Bone marrow (tissue), 2 donors: ENCODE results near the gene TAF5.
"Not testable (repeated sequence)": the region's sequence is repeated elsewhere in the genome, so short reads cannot be mapped to it uniquely, and the experiment has no call there.

Source experiments
- DNase-seq, 2 donors: peaks; one replicate each; lab custom pipeline; 2025; lab: John Stamatoyannopoulos, UW

Gene TAF5

DNA sequence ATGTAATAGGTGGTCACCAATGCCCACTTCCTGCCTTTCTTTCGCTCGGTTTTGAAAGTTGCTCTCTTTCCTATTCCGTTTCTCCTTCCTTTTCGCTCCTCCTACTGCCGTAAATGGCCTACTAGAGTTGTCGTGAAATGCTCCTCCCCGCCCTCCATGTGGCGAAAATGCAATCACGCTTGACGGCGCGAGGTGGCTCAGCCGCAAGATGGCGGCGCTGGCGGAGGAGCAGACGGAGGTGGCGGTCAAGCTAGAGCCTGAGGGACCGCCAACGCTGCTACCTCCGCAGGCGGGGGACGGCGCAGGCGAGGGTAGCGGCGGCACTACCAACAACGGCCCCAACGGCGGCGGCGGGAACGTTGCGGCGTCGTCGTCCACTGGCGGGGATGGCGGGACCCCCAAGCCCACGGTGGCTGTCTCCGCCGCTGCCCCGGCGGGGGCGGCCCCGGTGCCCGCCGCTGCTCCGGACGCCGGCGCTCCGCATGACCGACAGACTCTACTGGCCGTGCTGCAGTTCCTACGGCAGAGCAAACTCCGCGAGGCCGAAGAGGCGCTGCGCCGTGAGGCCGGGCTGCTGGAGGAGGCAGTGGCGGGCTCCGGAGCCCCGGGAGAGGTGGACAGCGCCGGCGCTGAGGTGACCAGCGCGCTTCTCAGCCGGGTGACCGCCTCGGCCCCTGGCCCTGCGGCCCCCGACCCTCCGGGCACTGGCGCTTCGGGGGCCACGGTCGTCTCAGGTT, at the start of gene TAF5:
TAF5 (plus strand) TSS at position 195 of the 737 bp plus-strand sequence; CDS start at position 209, 14 bp downstream.
- peak; percentile 54 to 98 for DNase-seq

DNA sequence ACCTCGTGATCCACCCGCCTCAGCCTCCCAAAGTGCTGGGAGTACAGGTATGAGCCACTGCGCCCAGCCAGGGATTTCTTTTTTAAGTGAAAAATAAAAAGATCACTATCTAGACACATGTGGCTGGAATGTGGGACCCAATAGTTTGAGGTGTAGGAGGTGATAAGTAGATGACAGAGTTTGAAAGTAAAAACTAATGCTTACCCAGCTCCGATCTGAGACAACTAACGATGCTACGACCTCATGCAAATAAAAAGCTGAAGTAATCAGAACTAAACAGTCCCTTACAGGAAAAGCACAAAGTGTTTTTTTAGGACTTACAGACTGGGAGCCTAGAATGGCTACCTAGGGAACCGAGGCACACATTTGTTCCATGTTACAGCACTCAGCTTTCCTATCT, 39.9 kb upstream of the TAF5 start:
- DNase-seq, result no peak

DNA sequence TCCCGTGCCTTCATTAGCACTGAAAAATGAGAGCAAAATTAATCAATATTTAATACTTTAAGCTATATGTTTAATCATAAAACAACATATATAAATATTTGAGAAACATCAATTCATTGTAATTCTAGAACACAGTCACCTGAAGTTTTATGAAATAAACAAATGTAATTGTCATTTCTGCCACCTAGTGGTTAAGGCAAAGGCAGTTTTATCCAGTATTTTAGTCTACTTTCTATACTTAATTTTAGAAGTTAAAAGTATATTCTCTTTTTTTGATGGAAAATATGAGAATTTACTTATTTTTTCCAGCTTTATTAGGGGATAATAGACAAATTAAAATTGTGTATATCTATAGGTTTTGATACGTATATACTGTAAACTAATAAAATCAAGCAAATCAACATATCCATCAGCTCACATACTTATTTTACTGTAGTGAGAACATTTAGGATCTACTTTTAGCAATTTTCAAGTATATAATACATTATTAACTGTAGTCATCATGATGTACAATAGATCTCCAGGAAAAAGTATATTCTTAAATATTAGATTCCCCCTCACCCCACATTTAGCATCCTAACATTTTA, 33.7 kb upstream of the TAF5 start:
- DNase-seq, result no peak

DNA sequence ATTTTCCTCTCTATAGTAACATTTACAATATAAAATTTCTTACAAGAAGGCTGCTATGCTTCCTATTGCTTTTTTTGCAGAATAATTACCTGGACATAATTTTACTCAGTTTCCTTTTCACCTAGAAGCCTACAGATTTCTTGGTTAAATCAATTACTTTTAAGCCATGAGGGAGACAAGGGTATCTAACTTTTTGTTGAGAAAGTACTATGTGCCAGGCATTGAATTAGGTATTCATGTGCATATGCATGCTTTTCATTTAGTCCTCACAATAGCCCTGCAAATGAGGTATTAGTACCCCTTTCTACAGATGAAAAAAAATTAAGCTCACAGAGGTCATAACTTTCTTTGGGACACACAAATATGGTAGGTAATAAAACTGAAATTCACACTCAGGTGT, 33.2 kb upstream of the TAF5 start:
- no peak for DNase-seq

DNA sequence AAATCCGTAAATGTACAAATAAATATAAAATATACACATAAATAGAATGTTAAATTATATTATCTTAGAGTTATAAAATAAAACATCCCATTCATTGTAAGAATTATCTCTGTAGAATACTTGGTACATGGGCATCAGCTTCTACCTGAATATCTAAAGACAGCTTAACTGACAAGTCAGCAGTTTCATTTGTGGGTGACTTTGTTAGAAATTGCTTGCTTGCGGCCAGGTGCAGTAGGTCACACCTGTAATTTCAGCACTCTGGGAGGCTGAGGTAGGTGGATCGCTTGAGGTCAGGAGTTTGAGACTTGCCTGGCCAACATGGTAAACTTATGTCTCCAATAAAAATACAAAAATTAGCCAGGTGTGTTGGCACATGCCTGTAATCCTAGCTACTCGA, 31.4 kb upstream of the TAF5 start:
- no peak for DNase-seq

DNA sequence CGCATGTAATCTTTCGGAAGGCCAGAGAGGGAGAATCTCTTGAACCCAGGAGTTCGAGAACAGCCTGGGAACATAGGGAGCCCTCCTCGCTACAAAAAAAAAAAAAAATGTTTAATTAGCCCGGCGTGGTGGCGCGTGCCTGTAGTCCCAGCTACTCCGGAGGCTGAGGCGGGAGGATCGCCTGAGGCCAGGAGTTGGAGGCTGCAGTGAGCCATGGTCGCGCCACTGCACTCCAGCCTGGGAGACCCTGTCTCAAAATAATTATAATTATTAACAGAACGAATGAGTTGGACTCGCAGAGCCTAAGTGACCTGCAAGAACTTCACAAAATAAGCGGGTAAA, 17.6 kb upstream of the TAF5 start:
- no peak for DNase-seq

DNA sequence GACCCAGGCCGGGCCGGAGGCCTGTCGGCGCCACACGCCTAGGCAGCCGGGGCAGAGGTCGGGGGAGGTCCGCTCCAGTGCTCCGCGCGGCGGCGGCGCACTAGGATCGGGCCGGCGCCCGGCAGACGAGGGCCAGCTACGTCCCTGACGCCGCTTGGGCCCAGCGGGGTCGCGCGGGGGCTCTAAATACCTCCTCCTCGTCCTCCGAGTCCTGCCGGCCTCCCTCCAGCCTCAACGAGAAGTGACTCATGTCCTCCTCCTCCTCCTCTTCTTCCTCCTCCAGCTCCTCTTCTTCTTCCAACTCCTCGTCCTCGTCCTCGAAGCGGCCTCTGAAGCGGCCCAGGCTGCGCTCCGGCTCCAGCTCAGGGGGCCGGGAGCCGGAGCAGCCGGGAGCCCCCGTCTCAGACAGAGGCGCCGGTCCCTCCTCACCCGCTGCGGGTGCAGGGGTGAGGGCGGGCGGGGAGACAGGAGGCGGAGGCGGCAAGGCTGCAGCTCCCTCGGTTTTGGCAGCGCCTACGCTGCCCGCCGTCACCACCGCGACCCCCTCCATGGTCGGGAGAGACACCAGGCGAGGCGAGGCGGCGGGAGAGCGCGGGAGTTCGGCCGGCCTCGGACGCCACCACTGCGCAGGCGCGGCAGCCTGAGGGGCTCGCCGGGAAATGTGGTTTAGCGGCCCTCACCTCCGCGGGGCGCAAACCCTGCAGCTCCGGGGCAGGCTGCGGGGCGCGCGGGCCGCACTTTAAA, 17.1 kb upstream of the TAF5 start, which contains the start of gene PCGF6:
PCGF6 (minus strand) TSS at position 624 of the 744 bp plus-strand sequence; CDS start at position 550, 74 bp downstream.
- peak; percentile 38 to 69 for DNase-seq

DNA sequence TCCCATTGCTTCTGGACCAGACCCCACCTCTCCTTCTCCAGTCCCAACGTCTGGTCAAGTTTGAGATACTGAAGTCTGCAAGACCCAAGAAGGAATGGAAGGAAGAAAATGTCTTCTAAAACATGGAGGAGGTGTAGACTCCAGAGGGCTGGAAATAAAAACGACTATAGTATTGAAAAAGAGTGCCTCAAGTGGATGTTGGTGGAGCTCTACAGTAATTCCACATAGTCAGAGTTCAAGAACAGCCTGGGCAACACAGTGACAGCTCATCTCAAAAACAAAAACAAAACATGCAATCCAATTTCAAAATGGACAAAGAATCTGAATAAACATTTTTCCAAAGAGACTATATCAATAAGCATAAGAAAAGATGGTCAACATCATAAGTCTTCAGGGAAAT, 14.5 kb upstream of the TAF5 start:
- no peak for DNase-seq

DNA sequence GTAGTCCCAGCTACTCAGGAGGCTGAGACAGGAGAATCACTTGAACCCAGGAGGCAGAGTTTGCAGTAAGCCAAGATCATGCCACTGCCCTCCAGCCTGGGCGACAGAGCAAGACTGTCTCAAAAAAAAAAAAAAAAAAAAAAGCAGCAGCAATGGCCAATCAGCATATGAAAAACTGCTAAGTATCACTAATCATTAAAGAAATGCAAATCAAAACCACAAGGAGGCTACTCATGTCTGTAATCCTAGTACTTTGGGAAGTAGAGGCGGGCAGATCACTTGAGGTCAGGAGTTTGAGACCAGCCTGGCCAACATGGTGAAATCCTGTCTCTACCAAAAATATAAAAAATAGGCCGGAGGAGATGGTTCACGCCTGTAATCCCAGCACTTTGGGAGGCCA, 13.2 kb upstream of the TAF5 start:
- not testable (repeated sequence) for DNase-seq

DNA sequence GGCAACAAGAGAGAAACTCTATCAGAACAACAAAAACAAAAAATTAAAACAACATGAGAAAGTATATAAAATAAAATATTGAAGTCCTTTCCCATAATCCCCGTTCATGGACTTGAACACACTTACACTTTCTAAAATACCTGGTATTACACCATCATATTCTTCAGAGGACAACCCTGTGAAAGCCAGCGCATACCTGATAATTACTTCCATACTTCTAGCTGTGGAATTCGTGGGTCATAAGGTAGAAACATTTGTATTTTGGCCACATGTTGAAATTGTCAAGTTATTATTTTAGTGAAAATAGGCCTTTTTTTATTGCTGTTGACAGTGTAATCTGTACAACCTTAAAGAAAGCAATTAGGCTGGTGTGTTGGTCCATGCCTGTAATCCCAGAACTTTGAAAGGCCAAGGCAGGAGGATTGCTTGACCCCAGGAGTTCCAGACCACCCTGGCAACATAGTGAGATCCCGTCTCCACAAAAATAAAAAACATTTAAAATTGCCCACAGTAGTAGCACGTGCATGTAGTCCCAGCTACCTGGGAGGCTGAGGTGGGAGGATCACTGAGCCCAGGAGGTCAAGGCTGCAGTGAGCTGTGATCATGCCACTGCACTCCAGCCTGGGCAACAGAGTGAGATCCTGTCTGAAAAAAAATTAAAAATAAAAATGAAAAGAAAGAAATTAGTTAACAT, 11.7 kb upstream of the TAF5 start:
- no peak for DNase-seq

DNA sequence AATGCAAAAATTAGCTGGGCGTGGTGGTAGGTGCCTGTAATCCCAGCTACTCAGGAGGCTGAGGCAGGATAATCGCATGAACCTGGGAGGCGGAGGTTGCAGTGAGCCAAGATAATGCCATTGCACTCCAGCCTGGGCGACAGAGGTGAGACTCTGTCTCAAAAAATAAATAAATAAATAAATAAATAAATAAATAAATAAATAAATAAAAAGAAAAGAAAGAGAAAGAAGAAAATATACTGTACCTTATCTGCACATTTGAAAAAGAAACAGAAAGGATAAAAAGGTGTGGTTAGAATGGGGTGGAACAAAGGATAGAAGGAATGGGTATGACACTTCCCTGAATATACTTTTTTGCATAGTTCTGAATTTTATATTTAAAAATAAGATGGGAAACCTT, 8.3 kb upstream of the TAF5 start:
- DNase-seq, result not testable (repeated sequence)

DNA sequence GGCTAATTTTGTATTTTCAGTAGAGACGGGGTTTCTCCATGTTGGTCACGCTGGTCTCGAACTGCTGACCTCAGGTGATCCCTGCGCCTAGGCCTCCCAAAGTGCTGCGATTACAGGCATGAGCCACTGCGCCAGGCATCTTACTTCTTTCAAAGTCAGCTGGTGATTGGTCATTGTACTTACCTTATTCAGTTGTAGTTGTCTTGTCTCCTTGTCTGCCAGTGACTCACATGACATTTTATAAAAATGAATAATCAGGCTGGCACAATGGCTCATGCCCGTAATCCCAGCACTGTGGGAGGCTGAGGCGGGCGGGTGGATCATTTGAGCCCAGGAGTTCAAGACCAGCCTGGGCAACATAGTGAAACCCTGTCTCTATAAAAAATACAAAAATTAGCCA, 7.0 kb upstream of the TAF5 start:
- DNase-seq, result not testable (repeated sequence)

DNA sequence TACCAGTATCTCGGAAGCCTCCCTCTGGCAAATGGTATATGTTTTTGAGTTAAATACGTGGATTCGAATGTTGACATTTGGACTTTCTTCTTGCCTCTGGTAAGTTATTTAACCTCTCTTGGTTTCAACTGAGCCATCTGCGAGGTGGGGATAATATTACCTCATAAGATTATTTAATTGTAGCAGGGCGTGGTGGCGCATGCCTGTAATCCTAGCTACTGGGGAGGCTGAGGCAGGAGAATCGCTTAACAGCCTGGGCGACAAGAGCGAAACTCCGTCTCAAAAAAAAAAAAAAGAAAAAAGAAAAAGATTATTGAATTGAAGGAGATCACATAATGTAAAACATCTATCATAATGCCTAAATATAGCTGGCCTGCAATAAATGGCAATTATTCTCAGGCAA, 396 bp upstream of the TAF5 start:
- no peak for DNase-seq

DNA sequence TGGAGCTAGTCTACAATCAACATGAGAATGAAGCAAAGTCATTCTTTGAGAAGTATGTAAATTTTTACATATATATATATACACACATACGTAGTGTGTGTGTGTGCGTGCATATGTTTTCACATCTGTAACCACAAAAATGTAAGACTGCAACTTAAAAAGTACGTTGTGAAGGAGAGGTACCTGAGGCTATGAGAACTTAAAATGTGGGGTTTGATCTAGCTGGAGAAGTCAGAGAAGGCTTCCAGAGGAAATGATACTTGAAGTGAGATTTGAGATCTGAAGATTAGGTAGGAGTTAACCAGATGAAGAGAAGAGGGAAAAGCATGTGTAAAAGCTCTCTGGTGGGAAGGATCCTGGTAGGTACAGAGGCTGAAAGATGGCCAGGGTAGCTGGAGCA, 5.8 kb downstream of the TAF5 start:
- no peak for DNase-seq

DNA sequence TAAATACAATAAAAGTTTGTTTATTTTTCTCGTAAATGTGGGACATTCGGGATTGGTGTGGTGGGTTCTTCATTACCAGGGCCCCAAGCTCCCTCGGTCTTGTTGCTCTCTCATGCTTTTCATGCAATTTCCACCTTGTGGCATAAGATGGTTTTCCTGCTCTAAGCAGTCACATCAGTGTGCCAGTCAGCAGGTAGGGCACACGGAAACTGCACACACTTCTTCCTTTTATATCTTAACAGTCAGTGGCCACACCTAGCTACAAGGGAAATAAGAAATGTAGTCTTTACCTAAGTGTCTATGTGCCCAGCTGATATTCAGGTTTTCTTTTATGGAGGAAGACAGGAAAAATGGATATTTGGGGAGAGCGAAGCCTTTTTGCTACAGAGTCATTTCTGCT, 6.5 kb downstream of the TAF5 start:
- no peak for DNase-seq

DNA sequence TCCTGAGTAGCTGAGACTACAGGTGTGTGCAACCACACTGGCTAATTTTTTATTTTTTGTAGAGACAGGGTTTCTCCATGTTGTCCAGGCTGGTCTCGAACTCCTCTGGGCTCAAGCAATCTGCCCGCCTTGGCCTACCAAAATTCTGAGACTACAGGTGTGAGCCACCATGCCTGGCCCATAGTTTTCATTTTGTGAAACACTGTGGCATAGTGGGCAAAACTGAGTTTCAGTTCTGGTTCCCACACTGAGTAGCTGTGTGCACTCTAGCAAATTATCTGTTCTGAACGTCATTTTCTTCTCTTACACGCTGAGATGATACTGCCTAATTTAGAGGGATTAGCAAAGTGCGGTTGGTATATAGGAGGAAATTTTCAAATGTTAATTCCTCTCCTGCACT, 15.0 kb downstream of the TAF5 start:
- no peak for DNase-seq

DNA sequence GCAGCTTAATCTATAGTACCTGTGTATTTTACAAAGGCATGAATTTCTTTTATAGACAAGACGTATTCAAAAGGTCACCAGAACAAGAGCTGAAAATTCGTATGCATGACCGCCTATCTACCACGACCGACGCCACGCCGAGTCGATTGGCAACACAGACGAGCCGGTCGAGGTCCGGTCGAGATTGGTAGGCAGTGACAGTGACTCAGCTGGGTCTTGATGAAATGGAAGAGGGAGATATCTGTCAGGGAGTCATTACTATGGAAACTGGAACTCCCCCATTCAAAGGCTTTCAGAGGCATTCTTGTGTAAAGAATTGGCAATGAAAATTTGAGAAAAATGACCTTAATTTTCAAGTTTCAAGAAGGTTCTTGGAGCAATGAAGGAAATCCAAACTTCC, 26.4 kb downstream of the TAF5 start:
- DNase-seq, result no peak

DNA sequence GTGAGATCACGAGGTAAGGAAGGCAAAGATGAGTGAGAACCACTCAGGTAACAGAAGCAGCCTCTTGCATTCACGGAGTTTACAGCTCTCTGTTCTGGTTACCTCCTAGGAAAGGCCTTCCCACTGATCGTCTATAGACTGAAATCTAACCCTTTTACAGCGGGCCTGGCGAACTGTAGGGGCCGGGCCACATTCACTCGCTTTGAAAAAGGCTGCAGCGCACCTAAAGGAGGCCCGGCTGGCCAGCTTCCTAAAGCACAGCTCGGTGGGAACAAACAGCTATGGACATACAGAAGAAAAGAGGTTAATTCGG, 27.9 kb downstream of the TAF5 start:
- no peak for DNase-seq

DNA sequence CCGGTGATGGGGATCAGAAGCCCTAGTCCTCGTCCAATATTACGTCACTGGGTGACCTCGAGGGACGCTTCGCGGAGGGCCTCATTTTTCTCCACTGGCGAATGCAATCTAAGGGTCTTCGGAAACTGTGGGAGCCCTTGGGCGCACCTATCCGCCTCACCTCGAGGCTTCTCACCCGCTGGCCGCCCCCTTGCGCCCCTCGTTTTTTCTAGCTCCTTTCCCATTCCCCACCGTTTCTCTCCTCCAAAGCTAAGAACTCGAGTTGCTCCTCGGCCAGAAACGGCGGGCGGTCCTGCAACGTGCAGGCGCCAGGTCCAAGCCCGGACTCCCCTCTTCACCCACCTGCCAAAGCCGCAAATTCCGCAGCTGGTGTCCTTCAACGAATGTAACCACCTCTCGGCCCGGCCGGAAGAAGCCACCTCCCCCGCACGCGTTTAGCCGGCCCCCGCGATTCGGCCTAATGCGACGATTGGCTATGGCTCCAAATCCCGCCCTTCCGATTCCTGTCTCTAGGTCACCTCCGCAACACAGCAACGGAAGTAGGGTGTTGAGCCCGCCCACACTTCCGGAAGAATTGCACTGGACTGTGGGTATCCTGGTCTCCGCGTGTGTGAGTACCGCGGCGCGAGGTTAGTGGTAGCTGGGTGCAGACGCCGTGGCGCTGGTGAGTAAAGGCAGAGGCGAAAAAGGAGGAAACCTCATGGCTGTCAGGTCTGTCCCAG, 28.5 kb downstream of the TAF5 start, which contains the start of the genes ATP5MK and PDCD11:
ATP5MK (minus strand) TSS at position 409 of the 722 bp plus-strand sequence. CDS start 4,018 bp downstream, outside the sequence.
PDCD11 (plus strand) TSS at position 560 of the 722 bp plus-strand sequence. CDS start 1,801 bp downstream, outside the sequence.
- peak; percentile 77 to 98 for DNase-seq

DNA sequence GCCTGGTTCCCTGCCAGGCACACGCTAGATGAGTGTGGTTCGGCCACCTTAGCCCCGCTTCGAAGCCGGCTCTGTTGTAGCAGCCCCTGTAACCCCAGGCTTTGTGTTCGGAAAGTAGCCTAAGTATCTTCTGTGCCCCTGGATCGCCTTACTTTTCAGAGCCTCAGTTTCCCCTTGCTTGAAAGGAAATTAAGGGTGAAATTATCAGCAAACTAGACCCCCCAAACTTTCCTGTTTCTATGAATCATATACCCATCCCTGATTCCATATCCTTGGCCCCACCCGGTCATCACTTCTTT, 29.0 kb downstream of the TAF5 start:
- DNase-seq, result no peak

DNA sequence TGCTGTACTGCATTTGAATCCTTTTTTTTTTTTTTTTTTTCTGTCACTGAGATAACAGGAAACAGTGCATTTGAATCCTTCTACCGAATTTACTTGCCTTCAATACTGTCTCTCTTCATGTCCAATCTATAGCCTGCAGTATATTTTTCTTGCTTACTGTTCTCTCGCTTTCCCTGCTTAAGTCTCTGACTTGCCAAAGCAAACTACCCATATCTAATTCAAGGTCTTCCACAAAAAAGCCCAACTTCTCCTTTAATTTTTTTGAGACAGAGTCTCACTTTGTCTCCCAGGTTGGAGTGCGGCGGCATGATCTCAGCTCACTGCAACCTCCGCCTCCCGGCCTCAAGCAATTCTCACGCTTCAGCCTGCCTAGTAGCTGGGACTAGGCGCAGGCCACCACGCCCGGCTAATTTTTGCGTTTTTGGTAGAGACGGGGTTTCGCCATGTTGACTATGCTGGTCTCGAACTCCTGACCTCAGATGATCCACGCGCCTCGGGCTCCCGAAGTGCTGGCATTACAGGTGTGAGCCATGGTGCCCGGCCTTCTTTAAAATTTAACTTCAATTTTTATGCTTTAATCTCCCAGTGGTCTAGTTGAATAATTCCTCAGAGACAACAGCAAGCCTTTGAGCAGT, 29.5 kb downstream of the TAF5 start:
- no peak for DNase-seq

DNA sequence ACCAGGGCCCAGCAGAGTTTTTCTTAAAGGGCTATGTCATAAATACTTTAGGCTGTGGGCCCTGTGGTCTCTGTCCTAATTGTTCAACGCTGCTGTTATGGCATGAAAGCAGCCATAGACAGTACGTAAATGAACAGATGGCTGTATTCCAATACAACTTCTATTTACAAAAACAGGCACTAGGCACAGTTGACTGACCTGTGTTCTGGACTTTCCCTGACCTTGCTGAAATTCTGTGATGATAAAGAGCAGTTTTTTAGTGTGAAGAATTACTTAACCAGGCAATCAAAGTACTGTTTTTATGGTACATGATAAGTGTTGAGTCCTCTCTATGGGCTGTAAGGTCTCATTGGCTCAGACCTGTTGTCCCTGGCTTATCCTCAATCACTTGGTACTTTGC, 45.8 kb downstream of the TAF5 start:
- DNase-seq, result no peak
